Parathyroid adenoma (tissue), 2 donors: ENCODE measurements around the gene USPL1.

Source experiments
- H2AFZ ChIP-seq: fragments of 300-600 bp; sonication (generic); one replicate; pipeline ENCODE4 v1.7.0; 2017; ENCODE audit warnings: antibody characterized with exemption, mild to moderate bottlenecking
- H3K27ac ChIP-seq: fragments of 300-600 bp; sonication (generic); one replicate; pipeline ENCODE4 v1.7.0; 2017
- H3K27me3 ChIP-seq: fragments of 300-600 bp; sonication (generic); one replicate; pipeline ENCODE4 v1.7.0; 2017; ENCODE audit warnings: low read length; ENCODE audit not compliant: control insufficient read depth, insufficient read depth
- H3K36me3 ChIP-seq: fragments of 300-600 bp; sonication (generic); one replicate; pipeline ENCODE4 v1.7.0; 2017; ENCODE audit warnings: low read length; ENCODE audit not compliant: control insufficient read depth, insufficient read depth
- H3K4me1 ChIP-seq: fragments of 300-600 bp; sonication (generic); one replicate; pipeline ENCODE4 v1.7.0; 2017; ENCODE audit warnings: control low read depth
- H3K4me2 ChIP-seq: fragments of 300-600 bp; sonication (generic); one replicate; pipeline ENCODE4 v1.7.0; 2017; ENCODE audit warnings: low read length
- H3K4me3 ChIP-seq: fragments of 300-600 bp; sonication (generic); one replicate; pipeline ENCODE4 v1.7.0; 2017; ENCODE audit warnings: low read depth, low read length
- H3K79me2 ChIP-seq: fragments of 300-600 bp; sonication (generic); one replicate; pipeline ENCODE4 v1.7.0; 2017; ENCODE audit warnings: control low read depth
- H3K9ac ChIP-seq: fragments of 300-600 bp; sonication (generic); one replicate; pipeline ENCODE4 v1.7.0; 2017; ENCODE audit warnings: mild to moderate bottlenecking
- H3K9me3 ChIP-seq: fragments of 300-600 bp; sonication (generic); one replicate; pipeline ENCODE4 v1.7.0; 2017; ENCODE audit warnings: low read length; ENCODE audit not compliant: control insufficient read depth
- TF ChIP-seq, protein P1 (sequence below): fragments of 300-600 bp; sonication (generic); IDR thresholded peaks from one replicate; pipeline ENCODE4 v1.7.0; 2017; ENCODE audit warnings: antibody characterized with exemption, mild to moderate bottlenecking
- donor health status: primary hyperparathyroidism.

Gene USPL1

DNA sequence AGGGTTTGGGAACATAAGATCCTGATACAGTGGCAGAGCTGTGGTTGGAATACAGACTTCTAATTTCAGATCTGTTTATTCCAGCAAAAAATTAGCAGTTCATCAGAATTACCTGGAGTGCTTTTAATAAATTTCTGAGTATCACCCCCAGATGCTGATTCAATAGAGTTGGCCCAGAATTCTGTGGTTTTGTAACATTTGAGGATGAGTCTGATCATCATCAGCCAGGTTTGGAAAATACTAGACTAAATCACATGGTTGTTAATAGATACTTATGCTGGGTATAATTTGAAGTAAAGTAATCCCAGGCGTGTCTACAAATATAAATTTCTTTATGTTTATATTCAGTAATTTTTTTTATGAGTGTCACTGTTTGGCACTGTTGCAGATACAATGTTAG, 4.8 kb downstream of the USPL1 start:
- H2AFZ ChIP-seq: no peak overlapping the region
- no peak overlapping the region for H3K4me2 ChIP-seq
- peaks cover 10% of the 10 kb centered on the region for H3K79me2 ChIP-seq
- H3K27me3 ChIP-seq: no peaks in the 10 kb centered on the region
- no peak overlapping the region for H3K4me3 ChIP-seq
- no peak overlapping the region for H3K27ac ChIP-seq
- TF ChIP-seq, protein P1, sequence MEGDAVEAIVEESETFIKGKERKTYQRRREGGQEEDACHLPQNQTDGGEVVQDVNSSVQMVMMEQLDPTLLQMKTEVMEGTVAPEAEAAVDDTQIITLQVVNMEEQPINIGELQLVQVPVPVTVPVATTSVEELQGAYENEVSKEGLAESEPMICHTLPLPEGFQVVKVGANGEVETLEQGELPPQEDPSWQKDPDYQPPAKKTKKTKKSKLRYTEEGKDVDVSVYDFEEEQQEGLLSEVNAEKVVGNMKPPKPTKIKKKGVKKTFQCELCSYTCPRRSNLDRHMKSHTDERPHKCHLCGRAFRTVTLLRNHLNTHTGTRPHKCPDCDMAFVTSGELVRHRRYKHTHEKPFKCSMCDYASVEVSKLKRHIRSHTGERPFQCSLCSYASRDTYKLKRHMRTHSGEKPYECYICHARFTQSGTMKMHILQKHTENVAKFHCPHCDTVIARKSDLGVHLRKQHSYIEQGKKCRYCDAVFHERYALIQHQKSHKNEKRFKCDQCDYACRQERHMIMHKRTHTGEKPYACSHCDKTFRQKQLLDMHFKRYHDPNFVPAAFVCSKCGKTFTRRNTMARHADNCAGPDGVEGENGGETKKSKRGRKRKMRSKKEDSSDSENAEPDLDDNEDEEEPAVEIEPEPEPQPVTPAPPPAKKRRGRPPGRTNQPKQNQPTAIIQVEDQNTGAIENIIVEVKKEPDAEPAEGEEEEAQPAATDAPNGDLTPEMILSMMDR: no peak
- no peaks in the 10 kb centered on the region for H3K9me3 ChIP-seq
- no peak overlapping the region for H3K9ac ChIP-seq
- peaks cover 4% of the 10 kb centered on the region for H3K4me1 ChIP-seq
- H3K36me3 ChIP-seq: no peaks in the 10 kb centered on the region

DNA sequence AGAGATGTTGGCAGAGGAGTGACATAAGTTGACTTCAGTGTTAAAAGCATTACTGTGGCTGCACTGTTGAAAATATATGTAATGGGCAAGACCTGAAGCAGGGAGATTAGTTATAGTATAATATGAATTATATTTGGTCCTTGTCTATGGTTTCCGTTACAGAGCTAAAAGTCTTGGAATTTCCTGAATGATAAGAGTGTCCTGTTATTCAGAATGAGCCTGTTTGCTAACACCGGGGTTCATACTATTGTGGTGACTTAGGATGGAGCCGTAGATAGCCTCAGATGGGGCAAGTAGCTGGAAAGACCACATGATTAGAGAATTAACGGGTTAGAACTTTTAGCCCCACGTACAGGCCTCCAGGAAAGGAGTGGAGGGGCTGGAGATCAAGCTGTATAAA, 5.7 kb downstream of the USPL1 start:
- H3K4me2 ChIP-seq: no peak overlapping the region
- H3K4me3 ChIP-seq: no peak overlapping the region
- peaks cover 4% of the 10 kb centered on the region for H3K4me1 ChIP-seq
- H3K79me2 ChIP-seq: peaks cover 7% of the 10 kb centered on the region
- no peaks in the 10 kb centered on the region for H3K27me3 ChIP-seq
- no peak overlapping the region for H2AFZ ChIP-seq
- H3K36me3 ChIP-seq: no peaks in the 10 kb centered on the region
- no peak overlapping the region for H3K27ac ChIP-seq
- H3K9me3 ChIP-seq: no peaks in the 10 kb centered on the region
- TF ChIP-seq, protein P1: no peak
- no peak overlapping the region for H3K9ac ChIP-seq

DNA sequence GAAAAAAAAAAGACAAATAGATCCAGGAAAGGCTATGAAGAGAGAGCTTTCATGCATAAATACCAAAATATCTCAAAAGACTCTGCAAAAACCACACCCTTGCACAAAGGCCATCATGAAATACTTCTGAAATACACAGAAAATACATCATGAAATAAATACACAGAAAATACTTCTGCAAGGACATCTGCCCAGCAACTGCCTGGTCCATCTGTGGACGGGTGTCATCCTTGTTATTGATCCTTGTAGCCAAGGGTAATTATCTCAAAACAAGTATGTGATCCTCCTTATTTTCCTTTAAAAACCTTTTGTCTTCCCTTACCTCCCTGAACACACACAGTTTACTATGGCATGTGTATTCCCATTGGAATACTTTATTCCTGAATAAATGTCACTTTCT, 6.9 kb downstream of the USPL1 start:
- Histone ChIP-seq H3K4me1 (no peaks in the 10 kb centered on the region), H2AFZ (no peak overlapping the region), H3K9ac (no peak overlapping the region), H3K79me2 (peaks cover 4% of the 10 kb centered on the region), H3K4me2 (no peak overlapping the region), H3K4me3 (no peak overlapping the region), H3K36me3 (no peaks in the 10 kb centered on the region), H3K27me3 (no peaks in the 10 kb centered on the region), H3K27ac (no peak overlapping the region), H3K9me3 (no peaks in the 10 kb centered on the region)
- TF ChIP-seq, protein P1: no peak

DNA sequence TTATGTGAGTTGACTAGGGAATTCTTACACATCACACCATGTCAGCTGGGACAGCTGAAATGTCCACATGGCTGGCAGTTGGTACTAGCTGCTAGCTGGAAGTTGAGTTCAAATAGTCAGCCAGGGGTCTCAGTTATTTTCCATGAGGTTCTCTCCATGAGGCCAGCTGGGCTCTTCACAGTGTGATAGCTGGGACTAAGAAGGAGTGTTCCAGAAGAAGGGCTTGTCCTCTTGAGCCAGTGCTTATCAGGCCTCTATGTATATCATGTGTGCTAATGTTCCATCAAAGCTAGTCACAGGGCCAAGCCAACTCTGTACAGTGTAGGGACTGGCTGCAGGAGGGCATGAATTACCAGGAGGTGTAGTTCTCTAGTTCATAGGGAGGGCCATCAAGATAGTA, 11.8 kb downstream of the USPL1 start:
- no peaks in the 10 kb centered on the region for H3K9me3 ChIP-seq
- TF ChIP-seq, protein P1: no peak
- H3K4me2 ChIP-seq: no peak overlapping the region
- no peaks in the 10 kb centered on the region for H3K27me3 ChIP-seq
- peaks cover 10% of the 10 kb centered on the region for H3K79me2 ChIP-seq
- no peak overlapping the region for H2AFZ ChIP-seq
- H3K9ac ChIP-seq: no peak overlapping the region
- H3K27ac ChIP-seq: no peak overlapping the region
- H3K36me3 ChIP-seq: no peaks in the 10 kb centered on the region
- no peaks in the 10 kb centered on the region for H3K4me1 ChIP-seq
- H3K4me3 ChIP-seq: no peak overlapping the region

DNA sequence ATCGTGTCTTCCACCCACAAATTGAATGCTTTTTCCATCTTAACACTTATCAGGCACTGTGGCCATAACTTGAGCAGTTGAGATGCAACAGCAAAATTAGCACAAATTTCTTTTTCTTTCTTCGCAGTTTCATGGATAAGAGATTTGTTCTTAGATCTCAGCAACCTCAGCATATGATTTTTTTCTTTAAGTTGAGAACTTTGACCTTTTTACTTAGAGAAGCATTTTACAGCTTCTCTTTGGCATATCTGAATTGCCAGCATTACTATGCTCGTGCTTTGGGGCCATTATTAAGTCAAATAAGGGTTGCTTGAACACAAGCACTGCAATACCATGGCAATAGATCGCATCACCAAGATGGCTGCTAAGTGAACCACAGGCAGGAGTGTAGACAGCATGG, 16.1 kb downstream of the USPL1 start:
- H3K4me1 ChIP-seq: no peaks in the 10 kb centered on the region
- H3K4me2 ChIP-seq: no peak overlapping the region
- no peaks in the 10 kb centered on the region for H3K9me3 ChIP-seq
- peaks cover 15% of the 10 kb centered on the region for H3K79me2 ChIP-seq
- TF ChIP-seq, protein P1: no peak
- H3K27me3 ChIP-seq: no peaks in the 10 kb centered on the region
- H3K27ac ChIP-seq: no peak overlapping the region
- H3K9ac ChIP-seq: no peak overlapping the region
- H2AFZ ChIP-seq: no peak overlapping the region
- H3K36me3 ChIP-seq: no peaks in the 10 kb centered on the region
- H3K4me3 ChIP-seq: no peak overlapping the region
